H9 (cell line): ENCODE data around the gene ZNF429. TPM values are rescaled to one million over a fixed set of nuclear protein-coding genes. Genes with fewer than 3 reads are reported as not detected.

Experiments used
- DNase-seq: peaks from one replicate; pipeline ENCODE4 v3.0.0-alpha.2; 2017
- H2AFZ ChIP-seq: one replicate; pipeline ENCODE4 v1.6.1; 2013; ENCODE audit warnings: mild to moderate bottlenecking, low read length, control low read depth, moderate library complexity
- H2AK5ac ChIP-seq: 2 replicates; pipeline ENCODE4 v1.6.1; 2013; ENCODE audit warnings: low read length, control low read depth, mixed read lengths; ENCODE audit not compliant: insufficient read length
- H2BK120ac ChIP-seq: one replicate; pipeline ENCODE4 v1.6.1; 2013; ENCODE audit warnings: low read depth, mild to moderate bottlenecking, low read length, control low read depth, inconsistent platforms; ENCODE audit not compliant: poor library complexity, severe bottlenecking
- H2BK12ac ChIP-seq: 2 replicates; pipeline ENCODE4 v1.6.1; 2013; ENCODE audit warnings: low read length, control low read depth, mixed read lengths, low read depth; ENCODE audit not compliant: insufficient read length
- H2BK15ac ChIP-seq: 2 replicates; pipeline ENCODE4 v1.6.1; 2013; ENCODE audit warnings: low read depth, low read length, control low read depth
- H2BK20ac ChIP-seq: one replicate; pipeline ENCODE4 v1.6.1; 2013; ENCODE audit warnings: low read depth, mild to moderate bottlenecking, low read length, control low read depth, inconsistent platforms; ENCODE audit not compliant: poor library complexity, severe bottlenecking
- H2BK5ac ChIP-seq: 2 replicates; pipeline ENCODE4 v1.6.1; 2013; ENCODE audit warnings: low read length, control low read depth, mixed read lengths; ENCODE audit not compliant: insufficient read length
- H3K14ac ChIP-seq: 2 replicates; pipeline ENCODE4 v1.6.1; 2013; ENCODE audit warnings: low read length, control low read depth; ENCODE audit not compliant: insufficient read depth
- H3K18ac ChIP-seq: 2 replicates; pipeline ENCODE4 v1.6.1; 2013; ENCODE audit warnings: low read depth, mild to moderate bottlenecking, mixed read lengths, low read length, control low read depth; ENCODE audit not compliant: insufficient read length
- H3K23ac ChIP-seq: 2 replicates; pipeline ENCODE4 v1.6.1; 2013; ENCODE audit warnings: low read length, control low read depth, mixed read lengths, low read depth; ENCODE audit not compliant: insufficient read length
- H3K23me2 ChIP-seq: 2 replicates; pipeline ENCODE4 v1.6.1; 2013; ENCODE audit warnings: low read depth, mild to moderate bottlenecking, mixed read lengths, low read length, control low read depth; ENCODE audit not compliant: insufficient read length, poor library complexity, severe bottlenecking
- H3K27ac ChIP-seq: 2 replicates; pipeline ENCODE4 v1.5.1; 2013; ENCODE audit warnings: low read length, control low read depth, mixed read lengths, low read depth; ENCODE audit not compliant: insufficient read length
- H3K27me3 ChIP-seq: 2 replicates; pipeline ENCODE4 v1.6.1; 2013; ENCODE audit warnings: low read length, control low read depth, inconsistent platforms; ENCODE audit not compliant: insufficient read depth
- H3K4ac ChIP-seq: 2 replicates; pipeline ENCODE4 v1.6.1; 2013; ENCODE audit warnings: low read depth, mild to moderate bottlenecking, control low read depth, inconsistent platforms, low read length, moderate library complexity
- H3K4me1 ChIP-seq: 2 replicates; pipeline ENCODE4 v1.6.1; 2013; ENCODE audit warnings: low read length, control low read depth, inconsistent platforms; ENCODE audit not compliant: insufficient read depth
- H3K4me2 ChIP-seq: 2 replicates; pipeline ENCODE4 v1.6.1; 2013; ENCODE audit warnings: low read length, control low read depth, mixed read lengths; ENCODE audit not compliant: insufficient read length, insufficient read depth
- H3K56ac ChIP-seq: 2 replicates; pipeline ENCODE4 v1.6.1; 2013; ENCODE audit warnings: low read depth, mild to moderate bottlenecking, mixed read lengths, low read length, control low read depth; ENCODE audit not compliant: insufficient read length
- H3K79me1 ChIP-seq: 2 replicates; pipeline ENCODE4 v1.6.1; 2013; ENCODE audit warnings: low read depth, mild to moderate bottlenecking, moderate library complexity, low read length, control low read depth, inconsistent platforms; ENCODE audit not compliant: insufficient read depth, poor library complexity, severe bottlenecking
- H3K79me2 ChIP-seq: 2 replicates; pipeline ENCODE4 v1.6.1; 2013; ENCODE audit warnings: low read length, control low read depth, inconsistent platforms; ENCODE audit not compliant: insufficient read depth
- H3K9ac ChIP-seq: 2 replicates; pipeline ENCODE4 v1.6.1; 2013; ENCODE audit warnings: low read length, control low read depth, mixed read lengths; ENCODE audit not compliant: insufficient read length; ENCODE audit errors: extremely low read depth
- H3K9me3 ChIP-seq: one replicate; pipeline ENCODE4 v1.6.1; 2013; ENCODE audit warnings: low read depth, low read length, inconsistent platforms; ENCODE audit not compliant: control insufficient read depth
- H3T11ph ChIP-seq: one replicate; pipeline ENCODE4 v1.6.1; 2013; ENCODE audit warnings: mild to moderate bottlenecking, low read length, control low read depth, inconsistent platforms
- H4K20me1 ChIP-seq: one replicate; pipeline ENCODE4 v1.6.1; 2013; ENCODE audit not compliant: control insufficient read depth, insufficient read length, insufficient read depth
- H4K5ac ChIP-seq: 2 replicates; pipeline ENCODE4 v1.6.1; 2013; ENCODE audit warnings: low read depth, mild to moderate bottlenecking, mixed read lengths, low read length, control low read depth; ENCODE audit not compliant: insufficient read length
- H4K8ac ChIP-seq: replicated peaks from 2 replicates; pipeline ENCODE4 v1.6.1; 2013; ENCODE audit warnings: low read length, control low read depth, mixed read lengths, low read depth; ENCODE audit not compliant: insufficient read length
- H4K91ac ChIP-seq: 2 replicates; pipeline ENCODE4 v1.6.1; 2013; ENCODE audit warnings: low read depth, mild to moderate bottlenecking, moderate library complexity, mixed read lengths, low read length, control low read depth; ENCODE audit not compliant: insufficient read length
- H3K27ac Mint-ChIP-seq, 3 experiments: 2 replicates in 2 of 3; 3 replicates in 1 of 3; pipeline ENCODE4 v1.8.0; 2020 to 2021; ENCODE audit warnings: mixed read lengths in 3 of 3, mild to moderate bottlenecking in 1 of 3, moderate library complexity in 1 of 3
- H3K27me3 Mint-ChIP-seq: 2 replicates; pipeline ENCODE4 v1.8.0; 2021; ENCODE audit warnings: low read depth, mild to moderate bottlenecking, moderate library complexity, mixed read lengths
- H3K36me3 Mint-ChIP-seq, 3 experiments: 2 replicates in 2 of 3; 3 replicates in 1 of 3; pipeline ENCODE4 v1.8.0; 2020 to 2021; ENCODE audit warnings: low read depth in 3 of 3, mixed read lengths in 3 of 3; ENCODE audit not compliant: insufficient read depth in 1 of 3
- H3K4me1 Mint-ChIP-seq, 2 experiments: 2 replicates each; pipeline ENCODE4 v1.8.0; 2020; ENCODE audit warnings: mixed read lengths in 2 of 2
- H3K4me3 Mint-ChIP-seq, 2 experiments: 2 replicates in 1 of 2; 3 replicates in 1 of 2; pipeline ENCODE4 v1.8.0; 2020 to 2021; ENCODE audit warnings: mild to moderate bottlenecking in 2 of 2, mixed read lengths in 2 of 2, moderate library complexity in 1 of 2
- H3K9me3 Mint-ChIP-seq, 2 experiments: 2 replicates in 1 of 2; 3 replicates in 1 of 2; pipeline ENCODE4 v1.8.0; 2020; ENCODE audit warnings: mild to moderate bottlenecking in 2 of 2, mixed read lengths in 2 of 2, moderate library complexity in 1 of 2
- CTCF ChIP-seq: fragments of 200-600 bp; sonication (generic); conservative IDR thresholded peaks from 3 replicates; pipeline ENCODE4 v1.8.0; 2021; ENCODE audit warnings: antibody characterized with exemption, mild to moderate bottlenecking
- WGBS: extraction: QIAGEN DNeasy Blood & Tissue Kit; methylation state at CpG from one replicate; pipeline ENCODE4 v1.1.7; 2013; ENCODE audit warnings: missing lambda C conversion rate, low lambda C conversion rate, mixed read lengths; ENCODE audit not compliant: insufficient read length; ENCODE audit errors: extremely low coverage; 5-methylcytosine and 5-hydroxymethylcytosine counted together
- total RNA-seq: library from RNA; stranded (reverse); gene quantifications from 2 replicates; pipeline ENCODE4 v1.2.1, GENCODE V29; 2021

The ZNF429 gene
- total RNA-seq, 1 experiment from 2014 or later: 11.2 TPM

GRCh38 chr19:21462540-21462939, 42.9 kb upstream of the ZNF429 start:
- no peak overlapping the region for H3K18ac ChIP-seq
- no peak overlapping the region for H2BK120ac ChIP-seq
- no peak overlapping the region for H3T11ph ChIP-seq
- peak overlapping the region; percentile 21 for H3K4me2 ChIP-seq
- H3K79me1 ChIP-seq: no peaks in the 10 kb centered on the region
- no CpG with 5 or more reads among the region's 16 CpGs for WGBS
- H3K14ac ChIP-seq: no peak overlapping the region
- Mint-ChIP-seq H3K36me3 (peaks cover 32 to 42% (median 39%) of the 10 kb centered on the region in 3 experiments), H3K9me3 (peaks cover 16 to 38% of the 10 kb centered on the region in 2 experiments), H3K27ac (no peak overlapping the region), H3K4me1 (peaks cover 9 to 11% of the 10 kb centered on the region in 2 experiments), H3K4me3 (peak overlapping the region; percentile 99 to 100), H3K27me3 (no peaks in the 10 kb centered on the region)
- no peak overlapping the region for H4K8ac ChIP-seq
- H2AK5ac ChIP-seq: no peak overlapping the region
- peaks cover 6% of the 10 kb centered on the region for H3K9me3 ChIP-seq
- H2BK15ac ChIP-seq: no peak overlapping the region
- no peak for TF ChIP-seq CTCF
- no peaks in the 10 kb centered on the region for H3K27me3 ChIP-seq
- H3K27ac ChIP-seq: no peak overlapping the region
- H2BK12ac ChIP-seq: no peak overlapping the region
- H2BK20ac ChIP-seq: no peak overlapping the region
- no peaks in the 10 kb centered on the region for H3K4me1 ChIP-seq
- H2BK5ac ChIP-seq: no peak overlapping the region
- no peak overlapping the region for H4K5ac ChIP-seq
- H3K23me2 ChIP-seq: no peaks in the 10 kb centered on the region
- no peaks in the 10 kb centered on the region for H4K20me1 ChIP-seq
- H3K4ac ChIP-seq: no peak overlapping the region
- no peak overlapping the region for H3K23ac ChIP-seq
- DNase-seq: no peak
- H2AFZ ChIP-seq: no peak overlapping the region
- no peak overlapping the region for H3K56ac ChIP-seq
- no peak overlapping the region for H4K91ac ChIP-seq
- peaks cover 4% of the 10 kb centered on the region; the same call in 1 of the 2 replicates for H3K79me2 ChIP-seq
- H3K9ac ChIP-seq: peak overlapping the region; percentile 33
